BJ (cell line): ENCODE results near the gene TLNRD1. TPM values are rescaled to one million over a fixed set of nuclear protein-coding genes. Genes with fewer than 3 reads are reported as not detected.

ENCODE experiments used
- CTCF ChIA-PET: fragments of 350-600 bp; formaldehyde crosslinking; extraction: SDS; loops from one replicate; lab custom pipeline; 2021; ENCODE audit warnings: antibody characterized with exemption, inconsistent platforms; lab: Yijun Ruan, JAX
- POLR2A ChIA-PET: fragments of 300-600 bp; sonication (Branson Sonifier 250); formaldehyde crosslinking; extraction: SDS; loops from one replicate; lab custom pipeline; 2021; ENCODE audit warnings: antibody characterized with exemption; lab: Charles Lee
- DNase-seq: peaks from one replicate; pipeline ENCODE4 v3.0.0-alpha.2; 2011; ENCODE audit warnings: low read depth
- H3K27me3 ChIP-seq: 2 replicates; pipeline ENCODE4 v1.6.0; 2011; ENCODE audit warnings: low read length; ENCODE audit not compliant: control insufficient read depth, insufficient read depth
- H3K36me3 ChIP-seq: 2 replicates; pipeline ENCODE4 v1.5.1; 2011; ENCODE audit warnings: low read length; ENCODE audit not compliant: control insufficient read depth, insufficient read depth
- H3K4me3 ChIP-seq: 2 replicates; pipeline ENCODE4 v1.5.1; 2011; ENCODE audit warnings: low read depth, mild to moderate bottlenecking, control low read depth, low read length
- polyA plus RNA-seq: library from polyadenylated mRNA; depleted of rRNA; stranded (reverse); fragments of >200 nt; gene quantifications from 2 replicates; pipeline ENCODE4 v1.2.3, GENCODE V29; 2011
- TF ChIP-seq, protein P1 (sequence below): IDR thresholded peaks from 2 replicates; pipeline ENCODE4 v1.5.1; 2011; ENCODE audit warnings: low read depth, mild to moderate bottlenecking, control low read depth, inconsistent platforms, low read length, moderate library complexity; ENCODE audit not compliant: insufficient read depth

TLNRD1 gene
- polyA plus RNA-seq, 1 experiment, result 5.2 TPM

GRCh38 chr15:81026836-81027599, 26.3 kb downstream of the TLNRD1 start:
- TF ChIP-seq, protein P1, sequence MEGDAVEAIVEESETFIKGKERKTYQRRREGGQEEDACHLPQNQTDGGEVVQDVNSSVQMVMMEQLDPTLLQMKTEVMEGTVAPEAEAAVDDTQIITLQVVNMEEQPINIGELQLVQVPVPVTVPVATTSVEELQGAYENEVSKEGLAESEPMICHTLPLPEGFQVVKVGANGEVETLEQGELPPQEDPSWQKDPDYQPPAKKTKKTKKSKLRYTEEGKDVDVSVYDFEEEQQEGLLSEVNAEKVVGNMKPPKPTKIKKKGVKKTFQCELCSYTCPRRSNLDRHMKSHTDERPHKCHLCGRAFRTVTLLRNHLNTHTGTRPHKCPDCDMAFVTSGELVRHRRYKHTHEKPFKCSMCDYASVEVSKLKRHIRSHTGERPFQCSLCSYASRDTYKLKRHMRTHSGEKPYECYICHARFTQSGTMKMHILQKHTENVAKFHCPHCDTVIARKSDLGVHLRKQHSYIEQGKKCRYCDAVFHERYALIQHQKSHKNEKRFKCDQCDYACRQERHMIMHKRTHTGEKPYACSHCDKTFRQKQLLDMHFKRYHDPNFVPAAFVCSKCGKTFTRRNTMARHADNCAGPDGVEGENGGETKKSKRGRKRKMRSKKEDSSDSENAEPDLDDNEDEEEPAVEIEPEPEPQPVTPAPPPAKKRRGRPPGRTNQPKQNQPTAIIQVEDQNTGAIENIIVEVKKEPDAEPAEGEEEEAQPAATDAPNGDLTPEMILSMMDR, result no peak
- Histone ChIP-seq H3K36me3 (no peaks in the 10 kb centered on the region), H3K4me3 (no peak overlapping the region), H3K27me3 (no peaks in the 10 kb centered on the region)
- no peak for DNase-seq
- ChIA-PET CTCF (interaction anchor here (1.0 kb wide), 1 partner anchor 11 kb away, joined by 4 read pairs; no protein-coding TSS in a partner anchor), POLR2A (interaction anchor here (0.5 to 0.7 kb wide), 2 partner anchors 21 to 45 kb away, joined by 3 to 5 read pairs; no protein-coding TSS in a partner anchor)

DNA sequence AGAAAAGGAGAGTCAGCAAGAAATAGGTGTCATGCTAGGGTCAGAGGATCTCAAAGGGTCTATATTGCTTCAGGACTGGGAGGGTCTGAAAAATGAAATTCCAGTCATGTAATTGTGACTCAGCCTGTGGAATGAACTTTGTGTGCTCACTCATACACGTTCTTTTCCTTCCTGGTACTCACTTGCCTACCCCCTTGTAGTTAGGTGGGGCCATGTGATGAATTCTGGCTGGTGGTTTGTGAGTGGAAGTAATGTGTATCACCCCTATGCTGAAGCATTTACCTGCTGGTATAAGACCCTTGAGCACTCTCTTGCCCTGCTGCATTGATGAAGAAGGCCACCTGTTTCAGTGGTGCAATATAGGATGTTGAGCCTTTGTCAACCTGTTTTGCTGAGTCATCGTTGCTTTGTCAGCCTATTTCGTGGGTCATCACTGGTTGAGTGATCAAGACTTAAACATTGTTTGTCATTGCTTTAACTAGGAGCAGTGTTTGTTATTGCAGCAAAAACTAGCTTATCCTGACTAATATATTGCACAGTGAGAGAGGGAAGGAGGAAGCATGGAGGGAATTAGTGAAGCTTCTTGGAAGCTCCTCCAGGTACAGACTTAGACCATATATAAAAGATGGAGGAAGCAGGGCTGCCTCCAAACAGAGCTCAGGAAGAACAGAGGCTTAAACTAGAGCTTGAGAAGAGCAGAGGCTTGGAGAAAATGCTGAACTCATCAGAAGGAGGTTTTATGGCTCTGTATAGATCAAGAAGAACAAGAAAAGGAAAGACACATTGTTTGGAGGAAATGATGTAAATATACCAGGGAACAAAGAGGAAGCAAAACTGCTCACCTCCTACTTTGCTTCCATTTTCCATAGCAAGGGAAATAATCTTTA, 28.9 kb downstream of the TLNRD1 start:
- Histone ChIP-seq H3K4me3 (no peak overlapping the region), H3K27me3 (no peaks in the 10 kb centered on the region), H3K36me3 (no peaks in the 10 kb centered on the region)
- DNase-seq, result no peak
- POLR2A ChIA-PET, result no interaction called here
- CTCF ChIA-PET, result interaction anchor here (0.9 kb wide), 1 partner anchor 237 kb away, joined by 3 read pairs; no protein-coding TSS in a partner anchor
- TF ChIP-seq, protein P1, result no peak

DNA sequence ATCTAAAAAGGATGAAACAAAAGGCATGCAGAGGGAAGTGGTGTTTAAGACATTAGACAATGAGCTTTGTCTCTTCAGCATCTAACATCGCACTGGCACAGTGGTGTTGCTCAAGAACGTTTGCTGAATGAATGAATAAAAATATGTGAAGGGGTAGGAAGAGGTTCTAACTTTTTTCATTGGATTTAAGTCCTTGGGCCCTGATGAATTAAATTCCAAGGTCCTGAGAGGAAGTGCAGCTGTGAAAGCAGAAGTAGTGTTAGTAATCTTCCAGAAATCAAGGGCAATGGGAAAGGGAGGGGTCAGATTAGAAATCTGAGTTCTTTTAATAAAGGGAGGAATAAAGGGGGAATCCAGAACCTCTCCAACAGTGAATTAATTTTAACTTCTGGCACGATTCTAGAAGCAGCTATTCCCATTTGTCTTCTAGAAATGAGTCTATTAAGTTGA, 29.6 kb downstream of the TLNRD1 start:
- Histone ChIP-seq H3K4me3 (no peak overlapping the region), H3K27me3 (no peaks in the 10 kb centered on the region), H3K36me3 (no peaks in the 10 kb centered on the region)
- no peak for DNase-seq
- ChIA-PET POLR2A (no interaction called here), CTCF (interaction anchor here (0.9 kb wide), 1 partner anchor 236 kb away, joined by 3 read pairs; no protein-coding TSS in a partner anchor)
- TF ChIP-seq, protein P1, result no peak

- TF ChIP-seq, protein P1, result no peak
- no peaks in the 10 kb centered on the region for H3K27me3 ChIP-seq
- H3K4me3 ChIP-seq, result no peak overlapping the region
- POLR2A ChIA-PET, result no interaction called here
- no peaks in the 10 kb centered on the region for H3K36me3 ChIP-seq
- CTCF ChIA-PET, result no interaction called here
- no peak for DNase-seq
Measured at GRCh38 chr15:81031203-81031602, 30.5 kb downstream of the TLNRD1 start.
